ENCODE measurements around the gene NEIL1. TPM values are rescaled to one million over a fixed set of nuclear protein-coding genes. Genes with fewer than 3 reads are reported as not detected.
A peak's percentile ranks its signal among the peaks of the same experiment; 100 is the strongest.
"Not testable (repeated sequence)": the region's sequence is repeated elsewhere in the genome, so short reads cannot be mapped to it uniquely, and the experiment has no call there.

Gene NEIL1
- total and polyA plus RNA-seq, 10 of the 15 experiments (the other 5 are each of a cell fraction or from before 2014, with no cell fraction given), result 0.10 to 2.3 (median 0.66) TPM

DNA sequence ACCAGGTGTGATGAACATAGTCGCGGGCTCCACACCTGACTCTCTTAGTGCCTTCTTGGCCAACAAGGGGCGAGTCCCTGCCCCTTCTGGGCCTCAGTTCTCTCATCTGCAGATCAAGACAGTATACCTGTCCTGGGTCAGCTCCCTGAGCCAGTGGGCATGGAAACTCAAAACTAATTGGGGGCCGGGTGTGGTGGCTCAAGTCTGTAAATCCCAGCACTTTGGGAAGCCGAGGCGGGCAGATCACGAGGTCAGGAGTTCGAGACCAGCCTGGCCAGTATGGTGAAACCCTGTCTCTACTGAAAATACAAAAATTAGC is 2.5 kb downstream of the NEIL1 start:
- CTCF ChIA-PET; DNase-seq (ENCODE audit: low read depth, low spot score); intact Hi-C loops (cut with micrococcal nuclease; ENCODE audit: unreplicated experiment); H2AFZ ChIP-seq (ENCODE audit: control insufficient read depth, low read depth, low read length); BruUV-seq (replicated peaks); RAD21 ChIA-PET (ENCODE audit: unreplicated experiment); H3K27ac ChIP-seq (ENCODE audit: control insufficient read depth, insufficient read depth); H3K4me2 ChIP-seq (ENCODE audit: control insufficient read depth, insufficient read depth); H3K79me2 ChIP-seq (ENCODE audit: control insufficient read depth, insufficient read depth, low read length); H4K20me1 ChIP-seq (ENCODE audit: control insufficient read depth, insufficient read depth); FAIRE-seq; H3K9ac ChIP-seq (ENCODE audit: control insufficient read depth, insufficient read depth, low read length); in situ Hi-C loops (cut with MboI); H3K36me3 ChIP-seq (ENCODE audit: control insufficient read depth in 2 of 2, insufficient read depth in 2 of 2, low read length in 1 of 2); ATAC-seq: not testable (repeated sequence)
- peaks cover 15% of the 10 kb centered on the region; the same call in 2 of the 3 replicates for H3K9me3 ChIP-seq (replicated peaks; ENCODE audit: control insufficient read depth, insufficient read depth, low read length)
- 93% methylated on average over 8 of the region's 8 CpGs for WGBS (ENCODE audit: insufficient coverage, insufficient replicate concordance, low lambda C conversion rate, missing lambda C conversion rate)
- ChIA-PET SMC1A (ENCODE audit: uncharacterized antibody, unreplicated experiment) (interaction anchor here (0.7 kb wide), 1 partner anchor 14 kb away, joined by 3 read pairs; no protein-coding TSS in a partner anchor), POLR2A (interaction anchor here (0.9 kb wide), 1 partner anchor 19 kb away, joined by 3 read pairs; the partner anchor contains the start of gene MAN2C1)
- H3K27me3 ChIP-seq (replicated peaks in 1 of 2; ENCODE audit: control insufficient read depth in 2 of 2, insufficient read depth in 2 of 2, low read length in 1 of 2), result peaks cover 4 to 11% of the 10 kb centered on the region in 2 experiments
- peak overlapping the region; percentile 2; the same call in 1 of the 2 replicates for H3K4me3 ChIP-seq
- H3K4me1 ChIP-seq (ENCODE audit: control insufficient read depth, insufficient read depth, low read length), result peaks cover 23% of the 10 kb centered on the region
- 0 out of 2 replicates have a peak, but pooled peaks have one; percentile 5 for TF ChIP-seq PML (IDR thresholded peaks at IDR 0.05; ENCODE audit: low read length)

- intact Hi-C loops (cut with micrococcal nuclease; ENCODE audit: unreplicated experiment), result no loop called here
- peak; percentile 77 for FAIRE-seq
- Histone ChIP-seq H3K4me3 (no peak overlapping the region), H3K36me3 (ENCODE audit: control insufficient read depth in 2 of 2, insufficient read depth in 2 of 2, low read length in 1 of 2) (no peaks in the 10 kb centered on the region), H3K79me2 (ENCODE audit: control insufficient read depth, insufficient read depth, low read length) (no peaks in the 10 kb centered on the region), H3K9me3 (replicated peaks; ENCODE audit: control insufficient read depth, insufficient read depth, low read length) (peaks cover 15% of the 10 kb centered on the region; the same call in 2 of the 3 replicates), H3K9ac (ENCODE audit: control insufficient read depth, insufficient read depth, low read length) (no peak overlapping the region), H2AFZ (ENCODE audit: control insufficient read depth, low read depth, low read length) (no peak overlapping the region), H4K20me1 (ENCODE audit: control insufficient read depth, insufficient read depth) (no peaks in the 10 kb centered on the region), H3K27ac (ENCODE audit: control insufficient read depth, insufficient read depth) (peak overlapping the region; percentile 20; the same call in 1 of the 2 replicates), H3K4me2 (ENCODE audit: control insufficient read depth, insufficient read depth) (peak overlapping the region; percentile 27), H3K4me1 (ENCODE audit: control insufficient read depth, insufficient read depth, low read length) (peaks cover 23% of the 10 kb centered on the region), H3K27me3 (replicated peaks in 1 of 2; ENCODE audit: control insufficient read depth in 2 of 2, insufficient read depth in 2 of 2, low read length in 1 of 2) (peaks cover 4 to 11% of the 10 kb centered on the region in 2 experiments)
- ATAC-seq, result peak; percentile 81
- RAD21 ChIA-PET (ENCODE audit: unreplicated experiment), result no interaction called here
- in situ Hi-C loops (cut with MboI), result no loop called here
- POLR2A ChIA-PET, result interaction anchor here (0.9 kb wide), 1 partner anchor 18 kb away, joined by 3 read pairs; the partner anchor contains the start of gene MAN2C1
- DNase-seq (ENCODE audit: low read depth, low spot score), result peak; percentile 73
- SMC1A ChIA-PET (ENCODE audit: uncharacterized antibody, unreplicated experiment), result no interaction called here
- WGBS (ENCODE audit: insufficient coverage, insufficient replicate concordance, low lambda C conversion rate, missing lambda C conversion rate), result 21% methylated on average over 9 of the region's 9 CpGs
- CTCF ChIA-PET, result no interaction called here
- no TSS peak for BruUV-seq (replicated peaks)
- no peak for TF ChIP-seq YBX1 (IDR thresholded peaks at IDR 0.05)
- TF ChIP-seq PAX5 (IDR thresholded peaks at IDR 0.05; ENCODE audit: borderline replicate concordance, low read depth, low read length), result peak; percentile 78; the same call in 1 of the 2 replicates
- TF ChIP-seq, protein P1, sequence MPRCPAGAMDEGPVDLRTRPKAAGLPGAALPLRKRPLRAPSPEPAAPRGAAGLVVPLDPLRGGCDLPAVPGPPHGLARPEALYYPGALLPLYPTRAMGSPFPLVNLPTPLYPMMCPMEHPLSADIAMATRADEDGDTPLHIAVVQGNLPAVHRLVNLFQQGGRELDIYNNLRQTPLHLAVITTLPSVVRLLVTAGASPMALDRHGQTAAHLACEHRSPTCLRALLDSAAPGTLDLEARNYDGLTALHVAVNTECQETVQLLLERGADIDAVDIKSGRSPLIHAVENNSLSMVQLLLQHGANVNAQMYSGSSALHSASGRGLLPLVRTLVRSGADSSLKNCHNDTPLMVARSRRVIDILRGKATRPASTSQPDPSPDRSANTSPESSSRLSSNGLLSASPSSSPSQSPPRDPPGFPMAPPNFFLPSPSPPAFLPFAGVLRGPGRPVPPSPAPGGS (IDR thresholded peaks at IDR 0.05; ENCODE audit: borderline replicate concordance, insufficient read depth, low read depth, low read length, poor library complexity, severe bottlenecking), result peak; percentile 68
- TF ChIP-seq TBL1XR1 (IDR thresholded peaks at IDR 0.05; ENCODE audit: low read depth, low read length), result no peak
- peak; percentile 72; the same call in 1 of the 2 replicates for TF ChIP-seq EED (IDR thresholded peaks at IDR 0.05; ENCODE audit: low read depth)
- peak; percentile 69 for TF ChIP-seq SPI1 (IDR thresholded peaks at IDR 0.05; ENCODE audit: borderline replicate concordance, insufficient read depth, low read depth, low read length)
- TF ChIP-seq, protein P2, sequence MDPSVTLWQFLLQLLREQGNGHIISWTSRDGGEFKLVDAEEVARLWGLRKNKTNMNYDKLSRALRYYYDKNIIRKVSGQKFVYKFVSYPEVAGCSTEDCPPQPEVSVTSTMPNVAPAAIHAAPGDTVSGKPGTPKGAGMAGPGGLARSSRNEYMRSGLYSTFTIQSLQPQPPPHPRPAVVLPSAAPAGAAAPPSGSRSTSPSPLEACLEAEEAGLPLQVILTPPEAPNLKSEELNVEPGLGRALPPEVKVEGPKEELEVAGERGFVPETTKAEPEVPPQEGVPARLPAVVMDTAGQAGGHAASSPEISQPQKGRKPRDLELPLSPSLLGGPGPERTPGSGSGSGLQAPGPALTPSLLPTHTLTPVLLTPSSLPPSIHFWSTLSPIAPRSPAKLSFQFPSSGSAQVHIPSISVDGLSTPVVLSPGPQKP (IDR thresholded peaks at IDR 0.05; ENCODE audit: low read depth, low read length), result no peak
- peak; percentile 18 for TF ChIP-seq SP1 (IDR thresholded peaks at IDR 0.05; ENCODE audit: low read depth, low read length)
- peak; percentile 24; the same call in 1 of the 2 replicates for TF ChIP-seq PML (IDR thresholded peaks at IDR 0.05; ENCODE audit: low read length)
- TF ChIP-seq ETV6 (conservative IDR thresholded peaks at IDR 0.05 in 1 of 2, IDR thresholded peaks at IDR 0.05 in 1 of 2; ENCODE audit: borderline replicate concordance in 1 of 2, low read depth in 1 of 2), result peak in 1 of 2 experiments; percentile 79; a peak in 2 of 4 replicates
- no peak for TF ChIP-seq SMAD5 (IDR thresholded peaks at IDR 0.05; ENCODE audit: low read depth)
- peak; percentile 52 for TF ChIP-seq POLR2A (IDR thresholded peaks at IDR 0.05; ENCODE audit: low read depth, low read length)
- peak; percentile 59 for TF ChIP-seq KLF5 (IDR thresholded peaks at IDR 0.05; ENCODE audit: partially characterized antibody)
- TF ChIP-seq CHD1 (IDR thresholded peaks at IDR 0.05; ENCODE audit: low read depth, low read length), result no peak
- TF ChIP-seq TCF3 (IDR thresholded peaks at IDR 0.05; ENCODE audit: borderline replicate concordance, insufficient read depth, low read depth, low read length), result peak; percentile 82
These were observed 3.2 kb downstream of the NEIL1 start for GRCh38 chr15:75349851-75350588.
